HG02852 (cell line): Measurements from ENCODE around the gene DCHS1.

ENCODE experiments used
- ATAC-seq: cut with Tn5 transposase; IDR thresholded peaks from one replicate; pipeline ENCODE4 v1.9.1; 2021; ENCODE audit warnings: mild to moderate bottlenecking, moderate library complexity; ENCODE audit not compliant: unreplicated experiment

The DCHS1 gene

GRCh38 chr11:6674219-6674597, 18.6 kb upstream of the DCHS1 start:
- ATAC-seq: no peak

- ATAC-seq: no peak
These were observed 18.1 kb upstream of the DCHS1 start for GRCh38 chr11:6673523-6674218.

- ATAC-seq: no peak
These were observed 16.4 kb upstream of the DCHS1 start for GRCh38 chr11:6671991-6672390.

DNA sequence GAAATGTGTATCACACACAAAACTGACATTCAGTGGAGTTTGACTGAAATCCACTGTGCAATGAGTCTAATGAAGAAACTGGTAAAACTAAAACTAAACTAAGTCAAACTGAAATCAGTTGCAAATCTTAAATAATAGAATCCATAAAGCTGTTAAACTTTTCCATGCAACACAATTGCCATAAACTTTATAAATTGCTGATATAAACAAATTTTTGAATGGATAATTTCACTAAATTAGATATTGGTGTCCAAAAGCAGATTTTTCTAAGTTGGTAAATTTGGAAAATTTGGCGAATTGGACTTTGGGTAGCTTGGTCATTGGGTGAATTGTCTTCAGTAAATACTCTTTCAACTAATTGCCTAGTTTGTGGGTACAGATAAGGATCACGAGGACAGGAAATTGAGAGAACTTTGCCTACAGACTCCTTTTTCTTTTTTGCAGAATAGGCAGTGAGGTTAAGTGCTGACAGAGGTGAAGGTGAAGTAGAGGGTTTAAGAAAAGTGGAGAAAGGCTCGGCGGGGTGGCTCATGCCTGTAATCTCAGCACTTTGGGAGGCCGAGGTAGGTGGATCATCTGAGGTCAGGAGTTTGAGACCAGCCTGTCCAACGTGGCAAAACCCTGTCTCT, 14.7 kb upstream of the DCHS1 start:
- ATAC-seq: no peak

DNA sequence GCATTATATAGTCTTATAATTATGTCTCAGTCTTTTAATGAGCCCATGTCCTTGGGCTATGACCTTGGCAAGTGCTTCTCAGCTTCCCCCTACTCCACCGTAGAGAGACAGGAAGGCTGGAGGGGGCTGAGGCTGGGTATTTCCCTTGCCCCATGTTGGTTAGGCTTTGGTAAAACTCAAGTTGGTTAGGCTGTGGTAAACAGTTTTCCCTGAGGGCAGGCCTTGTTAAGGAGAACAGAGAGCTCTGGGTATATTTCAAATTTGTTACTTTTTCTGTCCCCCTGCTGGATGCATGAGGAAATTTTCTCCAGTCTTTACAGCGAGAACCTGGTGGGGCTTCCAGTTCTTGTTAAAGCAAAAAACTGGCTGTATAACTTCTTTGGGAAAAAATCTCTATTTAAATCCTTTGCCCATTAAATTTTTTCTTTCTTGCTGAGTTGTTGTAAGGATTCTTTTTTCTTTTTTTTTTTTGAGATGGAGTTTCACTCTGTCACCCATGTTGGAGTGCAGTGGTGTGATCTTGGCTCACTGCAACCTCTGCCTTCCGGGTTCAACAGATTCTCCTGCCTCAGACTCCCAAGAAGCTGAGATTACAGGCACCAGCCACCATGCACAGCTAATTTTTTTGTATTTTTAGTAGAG, 12.2 kb upstream of the DCHS1 start:
- ATAC-seq: no peak

- ATAC-seq: no peak
These were observed 10.9 kb upstream of the DCHS1 start for GRCh38 chr11:6666302-6667183.

DNA sequence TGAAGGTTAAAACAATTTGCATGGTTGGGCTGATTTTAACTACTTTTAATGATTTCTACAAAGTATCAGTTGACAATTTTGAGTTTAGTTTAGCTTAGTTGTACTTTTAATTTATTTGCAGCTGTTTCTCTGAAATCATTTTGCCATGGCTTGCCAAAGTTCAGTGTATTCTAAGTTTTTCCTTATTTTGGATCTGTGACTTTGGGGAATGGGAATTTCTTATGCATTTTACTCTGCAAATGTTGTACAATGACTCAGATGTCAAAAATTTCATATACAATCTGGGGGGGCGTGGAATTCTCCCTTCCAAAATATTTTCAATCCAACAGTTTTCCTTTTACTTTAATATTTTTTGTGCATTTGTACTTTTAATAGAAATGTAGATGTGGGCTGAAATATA, 8.9 kb upstream of the DCHS1 start:
- no peak for ATAC-seq

DNA sequence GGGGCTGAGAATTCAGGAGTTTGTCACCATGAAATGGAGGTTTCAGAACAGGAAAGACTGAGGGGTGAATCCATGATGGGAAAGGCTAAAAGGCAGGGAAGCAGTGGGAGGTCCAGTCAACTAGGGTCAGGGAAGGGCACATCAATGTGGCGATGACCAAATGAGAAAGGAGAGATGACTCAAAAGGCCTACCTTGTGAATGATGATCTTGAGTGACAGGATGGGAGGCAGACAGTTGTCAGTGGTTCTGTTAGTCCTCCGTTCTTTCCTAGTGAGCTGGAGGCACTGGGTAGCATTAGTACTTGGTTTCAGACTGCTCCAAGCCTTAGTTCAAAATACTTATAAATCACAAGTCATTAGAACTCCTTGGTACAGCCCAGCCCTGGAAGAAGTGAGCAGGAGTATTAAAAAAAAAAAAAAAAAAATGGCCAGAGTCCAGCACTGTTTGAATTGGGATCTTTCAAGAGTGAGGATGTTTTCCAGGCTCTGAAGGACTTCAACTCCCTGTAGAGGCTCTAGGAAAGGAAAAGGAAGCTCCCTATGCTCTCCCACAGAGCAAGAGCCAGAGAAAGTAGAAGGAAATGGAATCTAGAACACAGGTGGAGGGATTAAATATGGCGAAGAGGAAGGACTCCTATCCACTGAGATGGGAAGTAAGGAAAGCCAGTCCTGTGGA, 8.3 kb upstream of the DCHS1 start:
- ATAC-seq: no peak

DNA sequence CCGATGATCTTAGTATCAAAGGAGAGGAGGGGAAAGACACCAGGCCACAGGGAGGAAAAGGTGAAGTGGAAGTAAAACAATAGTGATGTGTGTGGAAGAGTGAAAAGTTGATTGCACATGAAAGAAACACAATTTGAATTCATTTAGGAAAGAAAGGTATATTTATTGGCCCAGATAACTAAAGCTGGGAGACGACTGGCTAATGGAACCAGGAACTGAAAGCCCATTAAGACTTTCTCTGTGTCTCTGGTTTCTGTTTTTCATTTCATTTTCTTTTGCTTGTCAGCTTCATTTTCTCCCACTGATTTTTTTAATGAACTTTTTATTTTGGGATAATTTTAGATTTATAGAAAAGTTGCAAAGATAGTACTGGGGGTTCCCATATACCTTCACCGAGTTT, 5.1 kb upstream of the DCHS1 start:
- no peak for ATAC-seq

- no peak for ATAC-seq
These were observed 3.0 kb upstream of the DCHS1 start for GRCh38 chr11:6658647-6659046.

GRCh38 chr11:6657346-6657745, 1.7 kb upstream of the DCHS1 start:
- ATAC-seq: no peak

DNA sequence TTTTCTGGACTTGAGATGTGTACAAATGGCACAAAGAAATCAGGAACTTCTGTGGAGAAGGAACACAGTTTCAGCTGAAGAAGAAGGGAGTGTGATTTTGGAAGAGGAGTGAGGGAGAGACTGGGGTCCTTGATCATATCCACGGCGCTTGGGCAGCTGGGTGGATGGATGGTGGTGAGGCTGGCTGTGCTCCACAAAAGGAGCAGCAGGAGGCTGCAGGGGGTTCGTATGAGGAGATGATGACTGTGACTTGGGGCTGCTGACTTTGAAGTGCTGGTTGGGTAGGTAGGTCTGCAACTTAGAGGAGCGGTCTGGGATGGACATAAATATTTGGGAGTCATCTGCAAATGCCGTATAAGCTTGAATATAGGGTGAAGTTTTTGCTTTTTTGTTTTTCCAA, 1.3 kb upstream of the DCHS1 start:
- no peak for ATAC-seq

DNA sequence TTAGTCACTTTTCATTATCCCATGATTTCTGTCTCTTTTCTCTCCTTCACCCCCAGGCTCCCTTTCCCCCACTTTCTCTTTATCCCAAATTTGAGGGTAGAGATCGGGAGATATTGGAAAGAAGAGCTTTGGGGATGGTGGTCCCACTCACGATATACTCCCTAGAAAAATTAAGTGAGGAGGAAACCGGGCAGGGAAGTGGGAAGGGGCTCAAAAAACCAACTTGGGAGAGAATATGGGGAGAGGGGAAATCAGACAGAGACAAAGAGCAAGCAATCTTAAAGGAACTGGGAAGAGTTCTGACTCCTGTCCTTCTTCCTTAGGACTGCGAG, 941 bp upstream of the DCHS1 start:
- ATAC-seq: no peak

DNA sequence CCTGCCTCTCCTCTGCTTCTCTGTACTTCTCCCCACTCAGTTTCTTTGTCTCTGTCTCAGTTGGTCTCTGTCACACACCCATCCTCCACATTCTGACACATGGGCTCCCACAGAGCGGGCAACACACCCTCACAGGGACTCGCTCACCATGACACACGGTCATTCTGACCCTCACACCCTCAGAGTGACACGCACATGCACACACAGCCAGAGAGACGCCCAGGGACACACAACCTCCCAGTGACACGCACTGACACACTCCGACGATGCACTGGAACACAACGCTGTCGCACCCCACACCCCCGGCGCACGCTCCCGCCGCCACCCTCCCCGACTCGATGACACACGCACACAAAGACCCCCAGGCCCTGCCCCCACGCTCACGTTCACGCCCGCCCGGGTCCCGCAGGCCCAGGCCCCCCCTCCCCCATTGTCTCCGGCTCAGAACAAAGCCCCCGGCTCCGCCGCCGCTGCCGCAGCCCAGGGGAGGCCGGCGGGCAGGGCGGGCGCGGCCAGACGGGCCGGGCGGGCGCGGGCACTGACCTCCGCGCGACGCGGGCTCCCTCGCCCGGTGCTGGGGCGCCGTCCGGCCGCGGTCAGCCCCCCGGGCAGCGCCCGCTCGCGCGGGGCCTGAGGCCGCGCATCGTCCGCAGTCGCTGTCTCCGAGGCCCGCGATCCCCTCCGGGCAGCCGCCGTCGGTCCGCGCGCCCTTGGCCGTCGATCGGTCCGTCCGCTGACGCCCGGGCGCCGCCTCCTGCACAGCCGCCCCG, 404 bp downstream of the DCHS1 start:
- ATAC-seq: no peak

DNA sequence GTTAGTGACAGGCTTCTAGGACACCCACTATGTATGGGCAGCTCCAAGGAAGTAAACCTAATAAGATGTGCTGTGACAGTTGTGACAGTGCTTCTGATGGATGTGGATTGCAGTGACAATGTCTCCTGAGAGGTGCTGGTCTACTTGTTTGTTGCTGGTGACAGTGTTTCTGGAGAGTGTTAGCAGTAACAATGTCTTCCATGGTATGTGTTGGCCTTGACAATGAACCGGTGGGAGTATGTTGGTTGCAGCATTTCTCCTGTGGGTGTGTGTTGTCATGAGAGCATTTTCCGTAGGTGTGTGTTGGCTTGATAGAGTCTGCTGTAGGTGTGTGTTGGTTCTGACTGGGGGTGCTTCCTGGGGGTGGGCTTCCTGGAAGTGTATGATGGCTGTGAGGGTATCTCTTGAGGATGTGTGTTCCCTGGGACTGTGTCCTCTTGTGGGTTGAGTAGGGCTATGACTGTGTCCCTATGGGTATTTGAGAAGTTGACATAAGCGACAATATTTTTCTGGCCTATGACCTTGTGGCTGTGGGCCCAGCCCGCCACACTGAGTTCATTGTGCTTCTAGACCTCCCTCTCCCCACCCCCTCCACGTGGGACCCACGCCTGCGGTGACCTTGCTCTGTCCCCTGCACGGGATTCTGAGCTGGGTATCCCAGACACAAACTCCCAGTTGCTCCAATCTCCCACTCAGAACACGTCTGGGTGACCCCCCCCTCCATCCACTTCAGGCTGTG, 1.2 kb downstream of the DCHS1 start:
- ATAC-seq: no peak

DNA sequence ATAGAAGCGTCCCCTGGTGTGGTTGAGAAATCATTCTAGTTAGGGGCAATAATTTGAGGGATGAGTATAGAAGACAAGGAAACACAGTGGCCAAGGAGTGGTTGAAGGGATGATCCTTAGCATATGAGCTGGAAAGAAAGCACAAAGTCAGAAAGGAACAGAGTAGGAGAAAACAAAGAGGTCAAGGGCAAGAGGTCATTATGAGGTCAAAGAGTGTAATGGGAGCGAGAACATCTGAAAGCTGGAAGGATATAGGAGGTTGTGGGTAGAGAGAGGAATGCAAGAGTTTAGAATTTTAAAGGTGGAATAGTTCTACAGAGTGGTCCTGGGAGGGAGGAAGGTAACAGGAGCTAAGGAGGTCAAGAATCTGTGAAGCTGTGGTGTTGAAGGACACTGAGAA, 2.0 kb downstream of the DCHS1 start:
- ATAC-seq: no peak

DNA sequence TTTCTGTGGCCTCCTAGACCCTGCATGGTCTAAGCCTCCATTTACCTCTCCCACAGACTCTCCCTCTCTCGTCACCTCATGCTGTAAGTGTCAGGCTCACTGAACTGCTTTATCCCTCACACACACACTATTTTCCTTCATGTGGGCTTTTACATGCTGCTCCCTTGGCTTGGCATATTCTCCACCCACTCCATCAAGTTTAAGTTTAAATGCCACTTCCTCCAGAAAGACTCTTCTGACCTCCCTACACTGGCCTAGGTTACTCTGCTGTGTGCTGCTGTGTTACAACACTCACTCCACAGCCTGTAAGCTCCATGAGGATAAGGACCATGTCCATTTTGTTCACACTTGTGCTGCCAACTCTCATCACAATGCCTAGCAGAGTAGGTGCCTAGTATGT, 2.5 kb downstream of the DCHS1 start:
- no peak for ATAC-seq

GRCh38 chr11:6652182-6652581, 3.4 kb downstream of the DCHS1 start:
- ATAC-seq: no peak

DNA sequence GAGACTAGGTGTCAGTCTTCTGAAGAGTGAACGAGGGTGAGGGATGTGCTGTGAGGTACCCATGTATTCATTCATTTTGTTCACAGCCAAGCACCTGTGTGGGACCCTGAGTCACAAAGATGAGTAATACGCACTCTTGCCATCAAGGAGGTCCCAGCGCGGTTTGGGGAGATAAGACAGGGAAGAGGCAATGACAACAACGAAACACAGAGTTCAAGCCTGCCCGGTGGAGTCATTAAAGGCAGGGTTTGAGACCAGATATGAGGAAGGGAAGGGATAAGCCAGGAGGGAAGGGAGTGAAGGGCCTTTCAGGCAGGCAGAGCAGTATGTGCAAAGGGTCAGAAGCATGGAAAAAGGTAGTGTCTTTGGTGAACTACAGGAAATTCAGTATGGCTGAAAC, 4.6 kb downstream of the DCHS1 start:
- no peak for ATAC-seq

GRCh38 chr11:6650104-6650503, 5.5 kb downstream of the DCHS1 start:
- ATAC-seq: no peak
